GM18511 (cell line): ENCODE results near the gene TRIM4.
"Not testable (repeated sequence)": the region's sequence is repeated elsewhere in the genome, so short reads cannot be mapped to it uniquely, and the experiment has no call there.

ENCODE experiments used
- ATAC-seq: cut with Tn5 transposase; IDR thresholded peaks from one replicate; pipeline ENCODE4 v1.9.1; 2021; ENCODE audit warnings: mild to moderate bottlenecking, moderate library complexity; ENCODE audit not compliant: unreplicated experiment

Gene TRIM4

GRCh38 chr7:99918959-99919813 lies at the start of gene TRIM4:
Gene TRIM4, minus strand, starts transcription at chr7:99919530. Its CDS starts 129 bp downstream, at chr7:99919401.
- ATAC-seq = peak; percentile 98

GRCh38 chr7:99958564-99959227 lies 39.4 kb upstream of the TRIM4 start:
- ATAC-seq = no peak

- ATAC-seq = no peak
These were observed 35.9 kb upstream of the TRIM4 start for GRCh38 chr7:99955247-99955646.

- not testable (repeated sequence) for ATAC-seq
These were observed 35.3 kb upstream of the TRIM4 start for GRCh38 chr7:99954643-99955042.

GRCh38 chr7:99953649-99954048 lies 34.3 kb upstream of the TRIM4 start:
- ATAC-seq = no peak

- ATAC-seq = not testable (repeated sequence)
These were observed 33.3 kb upstream of the TRIM4 start for GRCh38 chr7:99952649-99953048.

GRCh38 chr7:99950819-99951218 lies 31.5 kb upstream of the TRIM4 start:
- ATAC-seq = not testable (repeated sequence)

GRCh38 chr7:99949645-99950228 lies 30.4 kb upstream of the TRIM4 start:
- ATAC-seq = no peak

- no peak for ATAC-seq
These were observed 28.3 kb upstream of the TRIM4 start for GRCh38 chr7:99947608-99948007.

- ATAC-seq = no peak
These were observed 25.3 kb upstream of the TRIM4 start for GRCh38 chr7:99944497-99945070.

- no peak for ATAC-seq
These were observed 24.5 kb upstream of the TRIM4 start for GRCh38 chr7:99943641-99944496.

- no peak for ATAC-seq
These were observed 19.0 kb upstream of the TRIM4 start for GRCh38 chr7:99938296-99938695.

GRCh38 chr7:99935009-99935408 lies 15.7 kb upstream of the TRIM4 start:
- ATAC-seq = not testable (repeated sequence)

- no peak for ATAC-seq
These were observed 11.0 kb upstream of the TRIM4 start for GRCh38 chr7:99930376-99930775.

GRCh38 chr7:99929730-99930053 lies 10.4 kb upstream of the TRIM4 start:
- no peak for ATAC-seq

- peak; percentile 57 for ATAC-seq
These were observed 9.8 kb upstream of the TRIM4 start, which contains the start of gene GJC3 for GRCh38 chr7:99928994-99929729. Gene GJC3, minus strand, starts transcription at chr7:99929620. Its CDS starts 0 bp downstream, at chr7:99929620.

- ATAC-seq = no peak
These were observed 8.9 kb upstream of the TRIM4 start for GRCh38 chr7:99928188-99928587.

- no peak for ATAC-seq
These were observed 8.2 kb upstream of the TRIM4 start for GRCh38 chr7:99927536-99927935.

- no peak for ATAC-seq
These were observed 7.0 kb upstream of the TRIM4 start for GRCh38 chr7:99926321-99926720.

- no peak for ATAC-seq
These were observed 3.9 kb upstream of the TRIM4 start for GRCh38 chr7:99923200-99923599.
